Type B pancreatic cell (in vitro differentiated cells): ENCODE measurements around the gene TRAPPC3. TPM values are rescaled to one million over a fixed set of nuclear protein-coding genes. Genes with fewer than 3 reads are reported as not detected.

Experiments used
- DNase-seq: peaks from one replicate; pipeline ENCODE4 v3.0.0; 2021; ENCODE audit warnings: mixed read lengths; ENCODE audit not compliant: unreplicated experiment; ENCODE audit errors: extremely low spot score
- H3K27ac Mint-ChIP-seq: 2 replicates; pipeline ENCODE4 v1.8.0; 2021; ENCODE audit warnings: mild to moderate bottlenecking, mixed read lengths
- H3K27me3 Mint-ChIP-seq: 2 replicates; pipeline ENCODE4 v1.8.0; 2021; ENCODE audit warnings: mixed read lengths
- H3K36me3 Mint-ChIP-seq: 2 replicates; pipeline ENCODE4 v1.8.0; 2021; ENCODE audit warnings: mixed read lengths
- H3K4me1 Mint-ChIP-seq: one replicate; pipeline ENCODE4 v1.8.0; 2021; ENCODE audit warnings: mixed read lengths; ENCODE audit not compliant: unreplicated experiment
- H3K4me3 Mint-ChIP-seq: 2 replicates; pipeline ENCODE4 v1.8.0; 2021; ENCODE audit warnings: mild to moderate bottlenecking, mixed read lengths
- H3K9me3 Mint-ChIP-seq: 2 replicates; pipeline ENCODE4 v1.8.0; 2021; ENCODE audit warnings: mixed read lengths
- CTCF ChIP-seq: fragments of 200-600 bp; sonication (generic); conservative IDR thresholded peaks from 2 replicates; pipeline ENCODE4 v1.5.0; 2021; ENCODE audit warnings: antibody characterized with exemption, mild to moderate bottlenecking
- total RNA-seq: library from RNA; stranded (reverse); gene quantifications from 2 replicates; pipeline ENCODE4 v1.2.1, GENCODE V29; 2021; ENCODE audit warnings: low replicate concordance

The TRAPPC3 gene
- total RNA-seq, 1 donor from 2014 or later, result 63.4 TPM

- no peak for TF ChIP-seq CTCF
- Mint-ChIP-seq H3K27ac (no peak overlapping the region), H3K27me3 (peaks cover 12% of the 10 kb centered on the region), H3K9me3 (no peaks in the 10 kb centered on the region), H3K4me1 (peaks cover 16% of the 10 kb centered on the region), H3K4me3 (no peak overlapping the region), H3K36me3 (no peaks in the 10 kb centered on the region)
- DNase-seq, result no peak
These were observed 36.5 kb downstream of the TRAPPC3 start for GRCh38 chr1:36112823-36113222.

GRCh38 chr1:36111151-36111550 lies 38.1 kb downstream of the TRAPPC3 start:
- Mint-ChIP-seq H3K4me3 (peak overlapping the region; percentile 40), H3K27me3 (peaks cover 7% of the 10 kb centered on the region), H3K27ac (no peak overlapping the region), H3K4me1 (peaks cover 18% of the 10 kb centered on the region), H3K9me3 (no peaks in the 10 kb centered on the region), H3K36me3 (no peaks in the 10 kb centered on the region)
- TF ChIP-seq CTCF, result no peak
- no peak for DNase-seq

DNA sequence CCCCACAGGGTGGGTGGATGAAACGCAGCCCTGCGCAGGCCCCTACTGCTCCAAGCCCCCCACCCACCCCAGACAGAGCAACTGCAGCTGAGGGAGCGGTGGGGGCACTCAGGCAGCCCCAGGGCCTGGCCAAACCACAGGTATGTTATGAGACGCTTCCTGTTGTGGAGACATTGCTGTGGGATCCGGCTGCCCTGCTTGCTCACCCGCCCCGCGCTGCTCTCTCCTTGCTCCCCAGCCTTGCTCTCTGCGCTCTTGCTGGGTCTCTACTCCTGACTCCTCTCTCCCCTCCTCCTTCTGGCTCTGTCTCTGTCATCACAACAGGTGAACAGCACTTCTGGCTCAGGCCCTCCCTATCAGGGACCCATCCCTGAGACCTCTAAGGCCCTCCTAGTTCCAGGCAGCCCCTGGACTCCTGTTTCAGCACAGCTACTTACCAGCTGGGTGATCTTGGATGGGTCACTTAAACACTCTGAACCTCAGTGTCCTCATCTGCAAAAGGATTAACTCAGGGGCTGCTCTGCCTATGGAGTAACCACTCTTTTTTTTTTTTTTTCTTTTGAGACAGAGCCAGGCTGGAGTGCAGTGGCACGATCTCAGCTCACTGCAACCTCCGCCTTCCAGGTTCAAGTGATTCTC lies 40.1 kb downstream of the TRAPPC3 start:
- no peaks in the 10 kb centered on the region for H3K36me3 Mint-ChIP-seq
- peaks cover 18% of the 10 kb centered on the region for H3K4me1 Mint-ChIP-seq
- TF ChIP-seq CTCF, result no peak
- DNase-seq, result no peak
- H3K4me3 Mint-ChIP-seq, result no peak overlapping the region
- no peak overlapping the region for H3K27ac Mint-ChIP-seq
- H3K27me3 Mint-ChIP-seq, result peaks cover 7% of the 10 kb centered on the region
- no peaks in the 10 kb centered on the region for H3K9me3 Mint-ChIP-seq

DNA sequence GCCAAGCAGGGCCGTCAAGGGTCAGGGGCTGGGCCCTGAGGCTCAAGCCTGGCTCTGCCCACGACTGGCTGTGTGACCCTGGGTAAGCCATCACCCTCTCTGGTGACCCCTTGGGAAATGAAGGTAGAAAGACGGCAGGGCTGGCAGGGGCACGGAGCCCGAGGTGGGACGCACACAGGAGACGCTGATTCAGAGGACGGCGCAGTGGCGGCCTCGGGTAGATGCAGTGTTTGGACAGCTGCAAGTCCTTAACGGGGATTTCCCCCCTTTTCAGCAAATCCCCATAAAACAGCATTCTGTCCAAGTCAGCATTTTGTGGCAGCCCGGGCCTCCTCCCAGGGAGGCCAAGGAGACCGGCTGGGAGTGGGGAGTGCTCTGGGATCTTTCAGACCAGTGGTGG lies 41.0 kb downstream of the TRAPPC3 start:
- no peak for DNase-seq
- Mint-ChIP-seq H3K27ac (no peak overlapping the region), H3K9me3 (no peaks in the 10 kb centered on the region), H3K36me3 (no peaks in the 10 kb centered on the region), H3K4me1 (peaks cover 18% of the 10 kb centered on the region), H3K27me3 (peaks cover 7% of the 10 kb centered on the region), H3K4me3 (no peak overlapping the region)
- no peak for TF ChIP-seq CTCF

- peaks cover 2% of the 10 kb centered on the region for H3K27me3 Mint-ChIP-seq
- H3K27ac Mint-ChIP-seq, result no peak overlapping the region
- no peaks in the 10 kb centered on the region for H3K36me3 Mint-ChIP-seq
- H3K4me1 Mint-ChIP-seq, result peaks cover 18% of the 10 kb centered on the region
- TF ChIP-seq CTCF, result no peak
- DNase-seq, result no peak
- H3K9me3 Mint-ChIP-seq, result no peaks in the 10 kb centered on the region
- no peak overlapping the region for H3K4me3 Mint-ChIP-seq
These were observed 41.9 kb downstream of the TRAPPC3 start for GRCh38 chr1:36107394-36107793.

DNA sequence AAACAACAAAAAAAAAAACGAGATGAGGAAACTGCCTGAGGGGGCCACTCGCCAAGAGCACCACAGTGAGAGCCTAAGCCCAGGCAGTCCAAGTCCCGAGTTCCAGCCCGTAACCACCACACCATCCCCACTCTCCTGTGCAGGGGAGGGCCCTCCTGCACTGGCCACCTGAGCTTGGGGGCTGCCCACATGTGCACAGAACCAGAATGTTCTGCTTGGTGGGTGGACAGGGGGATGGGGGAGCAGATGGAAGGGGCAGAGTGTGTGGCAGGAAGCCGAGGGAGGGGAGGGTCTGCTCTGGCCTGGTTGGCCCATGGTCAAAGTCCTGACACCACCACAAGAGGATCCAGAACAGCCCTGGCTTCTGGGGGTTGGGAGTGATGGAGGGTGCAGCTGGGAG lies 43.0 kb downstream of the TRAPPC3 start:
- H3K9me3 Mint-ChIP-seq, result no peaks in the 10 kb centered on the region
- H3K27me3 Mint-ChIP-seq, result no peaks in the 10 kb centered on the region
- H3K4me3 Mint-ChIP-seq, result no peak overlapping the region
- no peaks in the 10 kb centered on the region for H3K36me3 Mint-ChIP-seq
- TF ChIP-seq CTCF, result no peak
- H3K27ac Mint-ChIP-seq, result no peak overlapping the region
- H3K4me1 Mint-ChIP-seq, result peaks cover 13% of the 10 kb centered on the region
- no peak for DNase-seq
